NCI-H187 (cell line): Measurements from ENCODE around the gene NOTO.
"Not testable (repeated sequence)": the region's sequence is repeated elsewhere in the genome, so short reads cannot be mapped to it uniquely, and the experiment has no call there.

Source experiments
- DNase-seq, 2 experiments: peaks; one replicate each; lab custom pipeline; 2025; lab: John Stamatoyannopoulos, UW

Gene NOTO

DNA sequence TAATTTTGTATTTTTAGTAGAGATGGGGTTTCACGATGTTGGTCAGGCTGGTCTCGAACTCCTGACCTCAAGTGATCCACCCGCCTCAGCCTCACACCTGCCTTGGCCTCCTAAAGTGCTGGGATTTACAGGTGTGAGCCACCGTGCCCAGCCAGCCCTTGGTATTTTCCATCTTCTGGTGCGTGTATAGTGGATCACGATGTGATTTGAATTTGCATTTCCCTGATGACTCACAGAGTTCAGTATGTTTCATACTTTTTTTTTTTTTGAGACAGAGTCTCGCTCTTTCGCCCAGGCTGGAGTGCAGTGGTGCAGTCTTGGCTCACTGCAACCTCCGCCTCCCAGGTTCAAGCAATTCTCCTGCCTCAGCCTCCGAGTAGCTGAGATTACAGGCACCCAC, 2.1 kb upstream of the NOTO start:
- not testable (repeated sequence) for DNase-seq

DNA sequence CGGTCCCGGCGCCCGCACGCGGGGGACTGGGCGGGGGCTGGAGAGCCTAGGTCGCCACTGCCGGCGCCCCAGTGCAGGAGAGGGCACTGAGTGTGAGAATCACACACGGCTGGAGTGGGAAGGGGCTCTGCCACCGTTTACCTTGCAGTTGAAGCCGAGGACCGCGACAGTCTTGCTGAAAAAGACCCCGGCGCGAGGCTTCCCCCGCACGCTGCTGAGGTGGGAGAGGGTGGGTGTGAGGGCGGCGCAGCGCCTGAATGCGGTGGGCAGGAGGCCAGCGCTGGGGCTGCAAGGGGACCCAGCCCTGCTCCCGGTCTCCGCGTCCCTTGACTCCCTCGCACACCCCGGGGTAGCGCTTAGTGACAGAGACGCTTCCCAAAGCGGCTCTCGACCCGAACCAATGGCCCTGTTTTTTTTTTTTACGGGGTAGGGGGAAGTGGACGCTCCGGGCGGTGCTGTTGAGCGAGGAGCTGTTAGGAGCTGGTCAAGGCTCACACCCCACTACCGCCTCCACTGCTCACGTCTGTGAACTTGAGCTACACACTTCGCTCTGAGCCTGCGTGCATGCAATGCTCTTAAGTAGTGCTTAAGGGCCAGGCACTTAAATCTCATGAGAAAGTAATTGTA, 794 bp downstream of the NOTO start:
- DNase-seq: peak in 1 of 2 experiments; percentile 18

DNA sequence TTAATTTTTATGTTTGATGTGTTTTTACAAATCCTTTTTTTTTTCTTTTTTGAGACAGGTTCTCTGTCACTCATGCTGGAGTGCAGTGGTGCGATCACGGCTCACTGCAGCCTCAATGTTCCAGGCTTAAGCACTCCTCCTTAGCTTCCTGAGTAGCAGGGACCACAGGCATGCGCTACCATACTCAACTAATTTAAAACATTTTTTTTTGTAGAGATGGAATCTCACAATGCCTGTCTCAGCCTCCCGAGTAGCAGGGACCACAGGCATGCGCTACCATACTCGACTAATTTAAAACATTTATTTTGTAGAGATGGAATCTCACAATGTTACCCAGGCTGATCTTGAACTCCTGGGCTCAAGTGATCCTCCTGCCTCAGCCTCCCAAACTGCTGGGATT, 3.2 kb downstream of the NOTO start:
- DNase-seq: no peak

DNA sequence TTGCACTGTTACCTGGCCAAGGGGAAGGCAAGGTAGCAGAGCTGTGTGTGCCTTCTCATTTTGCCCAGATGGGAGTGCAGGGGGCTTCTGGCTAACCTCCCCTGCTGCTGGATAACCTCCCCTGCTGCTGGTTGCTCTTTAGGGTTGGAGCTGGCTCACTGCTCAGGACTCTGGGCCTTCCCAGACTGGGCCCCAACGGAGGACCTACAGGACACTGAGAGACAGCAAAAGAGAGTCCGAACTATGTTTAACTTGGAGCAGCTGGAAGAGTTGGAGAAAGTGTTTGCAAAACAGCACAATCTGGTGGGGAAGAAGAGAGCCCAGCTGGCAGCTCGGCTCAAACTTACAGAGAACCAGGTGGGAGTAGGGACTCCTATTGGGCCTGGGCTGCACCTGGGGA, 5.9 kb downstream of the NOTO start:
- no peak for DNase-seq

GRCh38 chr2:73210019-73210418, 7.6 kb downstream of the NOTO start:
- DNase-seq: no peak

GRCh38 chr2:73210696-73211095, 8.3 kb downstream of the NOTO start:
- no peak for DNase-seq

GRCh38 chr2:73212098-73212447, 9.7 kb downstream of the NOTO start:
- no peak for DNase-seq

DNA sequence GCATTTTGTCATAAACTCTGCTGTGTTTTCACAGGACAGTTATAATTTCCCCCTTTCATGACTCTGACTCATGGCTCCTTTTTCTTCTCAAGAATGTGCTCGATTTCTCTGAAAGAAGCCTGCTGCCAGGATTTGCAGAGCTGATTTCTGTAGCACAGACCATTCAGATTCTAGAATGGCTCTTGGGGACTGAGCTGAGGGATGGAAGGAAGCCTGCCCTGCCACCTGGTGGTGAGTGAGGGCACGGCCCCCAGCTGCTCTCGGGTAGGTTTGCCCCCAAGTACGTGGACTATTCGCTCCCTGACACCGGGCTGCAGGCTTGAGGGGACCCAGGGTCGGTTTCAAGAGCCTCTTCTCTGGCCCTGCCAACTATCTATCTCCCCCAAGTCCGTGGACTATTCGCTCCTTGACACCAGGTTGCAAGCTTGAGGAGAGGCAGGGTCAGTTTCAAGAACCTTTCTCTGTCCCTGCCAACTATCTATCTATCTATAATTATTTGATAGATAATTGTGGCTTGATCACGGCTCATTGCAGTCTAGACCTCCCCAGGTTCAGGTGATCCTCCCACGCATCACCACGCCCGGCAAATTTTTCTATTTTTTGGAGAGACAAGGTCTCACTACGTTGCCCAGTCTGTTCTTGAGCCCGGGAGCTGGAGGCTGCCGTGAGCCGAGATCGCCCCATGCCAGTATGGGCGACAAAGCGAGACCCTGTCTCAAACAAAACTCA, 10.2 kb downstream of the NOTO start:
- peak; percentile 3 to 11 for DNase-seq

GRCh38 chr2:73214120-73215035, 12.0 kb downstream of the NOTO start, which contains the start of gene SMYD5:
Gene SMYD5, plus strand, starts transcription at chr2:73214245. Its CDS starts 22 bp downstream, at chr2:73214267.
- DNase-seq: peak; percentile 37 to 56

- DNase-seq: no peak
Measured at GRCh38 chr2:73215254-73215653, 12.9 kb downstream of the NOTO start.

- no peak for DNase-seq
Measured at GRCh38 chr2:73217160-73217559, 14.8 kb downstream of the NOTO start.

DNA sequence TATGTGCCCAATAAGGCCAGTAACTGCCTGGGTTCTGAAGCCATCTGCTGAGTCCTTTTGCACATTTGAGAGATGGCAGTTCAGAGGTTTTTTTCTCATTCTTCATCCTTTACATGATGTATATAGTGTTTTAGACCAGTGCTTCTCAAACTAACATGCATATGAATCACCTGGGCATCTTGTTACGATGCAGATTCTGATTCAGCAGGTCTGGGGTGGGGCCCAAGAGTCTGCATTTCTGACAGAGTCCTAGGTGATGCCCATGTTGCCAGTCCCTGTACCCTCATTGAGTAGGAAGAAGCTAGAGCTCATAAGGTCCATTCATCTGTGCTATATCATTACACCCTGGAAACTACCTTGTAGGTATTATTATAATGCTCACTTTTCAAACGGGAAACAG, 15.5 kb downstream of the NOTO start:
- no peak for DNase-seq

DNA sequence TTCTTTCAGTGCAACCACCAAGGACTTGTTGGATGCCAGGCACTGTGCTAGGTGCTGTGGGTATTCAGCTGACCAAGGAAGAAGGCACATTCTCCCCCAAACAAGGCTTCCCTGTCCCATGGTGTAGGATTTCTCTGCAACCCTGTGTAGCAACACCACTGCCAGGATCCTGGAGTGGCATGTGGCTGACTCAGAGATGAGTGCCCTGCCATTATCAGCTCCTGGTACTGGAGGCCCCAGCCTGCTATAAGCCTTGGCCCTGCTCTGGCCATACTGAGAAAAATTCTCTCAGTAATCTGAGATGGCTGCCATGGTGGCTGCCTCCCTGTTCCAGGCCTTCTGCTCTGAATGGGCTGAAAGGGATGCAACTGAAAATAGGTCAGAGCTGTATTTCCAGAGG, 15.9 kb downstream of the NOTO start:
- no peak for DNase-seq

DNA sequence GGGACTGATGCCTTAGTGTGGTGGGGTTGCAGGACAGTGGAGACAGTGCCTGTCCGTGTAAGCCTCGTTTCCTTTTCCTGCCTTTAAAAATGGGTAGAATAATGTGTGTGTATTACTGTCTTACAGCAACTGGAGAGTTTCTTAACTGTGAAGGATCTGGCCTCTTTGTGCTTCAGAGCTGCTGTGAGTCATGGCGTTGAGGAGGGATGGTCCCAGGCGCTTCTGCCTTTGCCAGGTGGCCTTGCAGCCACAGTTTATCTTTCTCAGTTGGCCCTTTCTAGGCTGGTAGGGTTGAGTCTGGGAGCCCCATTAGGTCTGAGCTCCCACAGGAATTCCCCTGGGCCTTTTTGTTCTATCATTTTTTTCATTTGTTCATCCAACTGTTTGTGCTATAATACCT, 21.4 kb downstream of the NOTO start:
- no peak for DNase-seq

GRCh38 chr2:73225513-73226360, 23.4 kb downstream of the NOTO start:
- DNase-seq: no peak

GRCh38 chr2:73227086-73227485, 24.7 kb downstream of the NOTO start:
- DNase-seq: no peak

GRCh38 chr2:73228631-73229030, 26.3 kb downstream of the NOTO start:
- no peak for DNase-seq

DNA sequence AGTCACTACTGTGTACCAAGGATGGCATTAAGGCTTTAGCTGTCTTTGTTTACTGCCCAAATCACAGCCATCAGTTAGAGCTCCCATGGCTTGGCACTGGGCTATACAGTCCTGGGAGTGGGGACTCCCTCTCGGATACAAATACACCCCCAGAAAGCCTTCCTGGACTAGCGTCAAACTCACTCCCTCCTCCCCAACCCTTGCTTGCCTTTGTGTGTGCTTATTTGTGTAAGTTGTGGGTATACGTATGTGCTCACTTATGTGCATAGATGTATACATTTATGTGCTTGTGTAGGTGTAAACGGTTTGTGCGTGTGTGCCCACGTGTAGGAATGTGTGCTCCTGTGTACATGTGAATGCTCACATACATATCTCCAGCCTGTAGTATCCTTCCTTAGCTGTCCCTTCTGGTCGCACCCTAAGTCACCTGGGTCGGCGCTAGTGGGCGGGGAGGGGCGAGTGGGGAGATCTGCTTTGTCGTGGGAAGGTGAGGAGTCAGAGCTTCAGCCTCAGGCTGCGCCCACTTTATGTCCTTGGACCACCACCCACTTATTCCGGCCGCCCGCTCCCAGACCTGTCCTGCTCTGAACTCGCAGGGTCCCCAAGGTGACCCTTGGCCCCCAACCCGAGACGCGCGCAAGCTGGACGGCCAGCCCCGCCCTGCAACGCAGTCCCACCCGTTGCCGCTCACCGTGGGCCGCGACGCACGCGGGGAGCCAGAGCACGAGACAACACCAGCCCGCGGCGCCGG, 30.2 kb downstream of the NOTO start:
- no peak for DNase-seq

- DNase-seq: peak; percentile 74 to 93
Measured at GRCh38 chr2:73233154-73233931, 31.0 kb downstream of the NOTO start, which contains the start of gene PRADC1. Gene PRADC1, minus strand, starts transcription at chr2:73233239. Its CDS starts 79 bp downstream, at chr2:73233160.
